HS-5 (cell line): ENCODE data around the gene DET1.
"Not testable (repeated sequence)": the region's sequence is repeated elsewhere in the genome, so short reads cannot be mapped to it uniquely, and the experiment has no call there.

Experiments
- DNase-seq: peaks from one replicate; pipeline ENCODE4 v3.0.0-alpha.2; 2012; ENCODE audit warnings: low read depth

Gene DET1

GRCh38 chr15:88540350-88540749 is 6.1 kb downstream of the DET1 start:
- DNase-seq = not testable (repeated sequence)

- no peak for DNase-seq
These were observed 7.0 kb downstream of the DET1 start for GRCh38 chr15:88539441-88539840.

GRCh38 chr15:88538972-88539371 is 7.5 kb downstream of the DET1 start:
- DNase-seq = no peak

GRCh38 chr15:88537591-88538317 is 8.7 kb downstream of the DET1 start:
- no peak for DNase-seq

- no peak for DNase-seq
These were observed 10.7 kb downstream of the DET1 start for GRCh38 chr15:88535607-88536313.

GRCh38 chr15:88535100-88535499 is 11.4 kb downstream of the DET1 start:
- no peak for DNase-seq

- DNase-seq = no peak
These were observed 13.1 kb downstream of the DET1 start for GRCh38 chr15:88533376-88533775.

GRCh38 chr15:88529021-88529630 is 17.4 kb downstream of the DET1 start:
- no peak for DNase-seq

- no peak for DNase-seq
These were observed 20.1 kb downstream of the DET1 start for GRCh38 chr15:88526247-88526879.

- no peak for DNase-seq
These were observed 21.1 kb downstream of the DET1 start for GRCh38 chr15:88525418-88525817.

- DNase-seq = not testable (repeated sequence)
These were observed 22.4 kb downstream of the DET1 start for GRCh38 chr15:88524094-88524493.

- no peak for DNase-seq
These were observed 27.6 kb downstream of the DET1 start for GRCh38 chr15:88518903-88519302.

- DNase-seq = peak; percentile 37
These were observed 33.3 kb downstream of the DET1 start for GRCh38 chr15:88513195-88513594.

- no peak for DNase-seq
These were observed 33.9 kb downstream of the DET1 start for GRCh38 chr15:88512601-88513000.

GRCh38 chr15:88512078-88512477 is 34.4 kb downstream of the DET1 start:
- DNase-seq = no peak

- DNase-seq = no peak
These were observed 35.3 kb downstream of the DET1 start for GRCh38 chr15:88511161-88511560.

- DNase-seq = no peak
These were observed 36.5 kb downstream of the DET1 start for GRCh38 chr15:88509964-88510363.

GRCh38 chr15:88509321-88509720 is 37.2 kb downstream of the DET1 start:
- no peak for DNase-seq

- no peak for DNase-seq
These were observed 39.9 kb downstream of the DET1 start for GRCh38 chr15:88506628-88507027.

GRCh38 chr15:88505721-88506120 is 40.8 kb downstream of the DET1 start:
- no peak for DNase-seq

GRCh38 chr15:88504445-88504844 is 42.0 kb downstream of the DET1 start:
- DNase-seq = no peak

GRCh38 chr15:88498996-88499395 is 47.5 kb downstream of the DET1 start:
- no peak for DNase-seq
